Effector memory CD4-positive, alpha-beta T cell (primary cell): ENCODE measurements around the gene RNF40.

Experiments
- DNase-seq, 3 donors: peaks; one replicate each; pipeline ENCODE4 v3.0.0-alpha.2; 2020
- H3K27ac ChIP-seq: 2 replicates; pipeline ENCODE4 v1.7.0; 2013; ENCODE audit warnings: mild to moderate bottlenecking, low read length, moderate library complexity; ENCODE audit not compliant: insufficient read depth, poor library complexity, severe bottlenecking
- H3K27me3 ChIP-seq: replicated peaks from 2 replicates; pipeline ENCODE4 v1.7.0; 2013; ENCODE audit warnings: mild to moderate bottlenecking, low read length; ENCODE audit not compliant: insufficient read depth, control insufficient read depth, poor library complexity, severe bottlenecking
- H3K36me3 ChIP-seq: 2 replicates; pipeline ENCODE4 v1.7.0; 2013; ENCODE audit warnings: mild to moderate bottlenecking, low read length, moderate library complexity; ENCODE audit not compliant: control insufficient read depth, insufficient read depth
- H3K4me1 ChIP-seq: 2 replicates; pipeline ENCODE4 v1.7.0; 2013; ENCODE audit warnings: low read length, mild to moderate bottlenecking; ENCODE audit not compliant: control insufficient read depth, insufficient read depth, poor library complexity, severe bottlenecking
- H3K4me3 ChIP-seq: 2 replicates; pipeline ENCODE4 v1.7.0; 2013; ENCODE audit warnings: low read length, low read depth, mild to moderate bottlenecking; ENCODE audit not compliant: insufficient read depth, poor library complexity, severe bottlenecking
- H3K9me3 ChIP-seq: 2 replicates; pipeline ENCODE4 v1.7.0; 2013; ENCODE audit warnings: mild to moderate bottlenecking, low read length, moderate library complexity; ENCODE audit not compliant: control insufficient read depth

Gene RNF40

GRCh38 chr16:30750201-30750600, 11.9 kb upstream of the RNF40 start:
- no peak for DNase-seq
- Histone ChIP-seq H3K9me3 (no peaks in the 10 kb centered on the region), H3K4me3 (no peak overlapping the region), H3K4me1 (peaks cover 3% of the 10 kb centered on the region), H3K36me3 (peaks cover 33% of the 10 kb centered on the region), H3K27me3 (no peaks in the 10 kb centered on the region), H3K27ac (no peak overlapping the region)

- Histone ChIP-seq H3K4me1 (peaks cover 3% of the 10 kb centered on the region), H3K36me3 (peaks cover 33% of the 10 kb centered on the region), H3K4me3 (no peak overlapping the region), H3K27ac (no peak overlapping the region), H3K27me3 (no peaks in the 10 kb centered on the region), H3K9me3 (no peaks in the 10 kb centered on the region)
- no peak for DNase-seq
Measured at GRCh38 chr16:30750876-30751465, 11.2 kb upstream of the RNF40 start.

GRCh38 chr16:30753596-30753995, 8.5 kb upstream of the RNF40 start:
- Histone ChIP-seq H3K9me3 (no peaks in the 10 kb centered on the region), H3K4me1 (no peaks in the 10 kb centered on the region), H3K27me3 (no peaks in the 10 kb centered on the region), H3K36me3 (peaks cover 39% of the 10 kb centered on the region), H3K4me3 (no peak overlapping the region), H3K27ac (no peak overlapping the region)
- DNase-seq: no peak

- Histone ChIP-seq H3K36me3 (peaks cover 37% of the 10 kb centered on the region), H3K27ac (no peak overlapping the region), H3K4me1 (peaks cover 6% of the 10 kb centered on the region), H3K9me3 (no peaks in the 10 kb centered on the region), H3K4me3 (no peak overlapping the region), H3K27me3 (no peaks in the 10 kb centered on the region)
- DNase-seq: no peak
Measured at GRCh38 chr16:30755955-30756780, 6.0 kb upstream of the RNF40 start.

GRCh38 chr16:30756781-30757100, 5.4 kb upstream of the RNF40 start:
- no peak for DNase-seq
- Histone ChIP-seq H3K36me3 (peaks cover 32% of the 10 kb centered on the region), H3K9me3 (no peaks in the 10 kb centered on the region), H3K27ac (no peak overlapping the region), H3K27me3 (no peaks in the 10 kb centered on the region), H3K4me1 (peaks cover 8% of the 10 kb centered on the region), H3K4me3 (no peak overlapping the region)

GRCh38 chr16:30757316-30757715, 4.8 kb upstream of the RNF40 start:
- peaks cover 30% of the 10 kb centered on the region for H3K36me3 ChIP-seq

GRCh38 chr16:30758988-30759491, 3.1 kb upstream of the RNF40 start:
- Histone ChIP-seq H3K4me1 (peaks cover 19% of the 10 kb centered on the region), H3K36me3 (peaks cover 22% of the 10 kb centered on the region), H3K9me3 (no peaks in the 10 kb centered on the region), H3K4me3 (no peak overlapping the region), H3K27ac (no peak overlapping the region), H3K27me3 (no peaks in the 10 kb centered on the region)
- DNase-seq: no peak

More at GRCh38 chr16:30757316-30757715, 4.8 kb upstream of the RNF40 start:
- H3K27ac ChIP-seq: no peak overlapping the region
- no peak overlapping the region for H3K4me3 ChIP-seq
- no peaks in the 10 kb centered on the region for H3K27me3 ChIP-seq
- no peaks in the 10 kb centered on the region for H3K9me3 ChIP-seq
- DNase-seq: no peak
- peaks cover 8% of the 10 kb centered on the region for H3K4me1 ChIP-seq

- Histone ChIP-seq H3K4me1 (peaks cover 19% of the 10 kb centered on the region), H3K9me3 (no peaks in the 10 kb centered on the region), H3K27me3 (no peaks in the 10 kb centered on the region), H3K36me3 (peaks cover 24% of the 10 kb centered on the region), H3K27ac (no peak overlapping the region), H3K4me3 (no peak overlapping the region)
- no peak for DNase-seq
Measured at GRCh38 chr16:30760001-30760559, 2.0 kb upstream of the RNF40 start.

GRCh38 chr16:30760577-30761426, 1.3 kb upstream of the RNF40 start:
- Histone ChIP-seq H3K27me3 (no peaks in the 10 kb centered on the region), H3K27ac (peak overlapping the region; percentile 77), H3K36me3 (peaks cover 31% of the 10 kb centered on the region), H3K4me1 (peaks cover 19% of the 10 kb centered on the region), H3K9me3 (no peaks in the 10 kb centered on the region), H3K4me3 (peak overlapping the region; percentile 97)
- DNase-seq: no peak
